HCEC 1CT (cell line): Measurements from ENCODE around the gene APCDD1.
A peak's percentile ranks its signal among the peaks of the same experiment; 100 is the strongest.
"Not testable (repeated sequence)": the region's sequence is repeated elsewhere in the genome, so short reads cannot be mapped to it uniquely, and the experiment has no call there.

ENCODE experiments used
- DNase-seq: peaks from one replicate; pipeline ENCODE4 v3.0.0-alpha.2; 2017

Gene APCDD1

GRCh38 chr18:10497206-10497749 lies 42.8 kb downstream of the APCDD1 start:
- DNase-seq = no peak

GRCh38 chr18:10499230-10499629 lies 44.8 kb downstream of the APCDD1 start:
- DNase-seq = no peak

DNA sequence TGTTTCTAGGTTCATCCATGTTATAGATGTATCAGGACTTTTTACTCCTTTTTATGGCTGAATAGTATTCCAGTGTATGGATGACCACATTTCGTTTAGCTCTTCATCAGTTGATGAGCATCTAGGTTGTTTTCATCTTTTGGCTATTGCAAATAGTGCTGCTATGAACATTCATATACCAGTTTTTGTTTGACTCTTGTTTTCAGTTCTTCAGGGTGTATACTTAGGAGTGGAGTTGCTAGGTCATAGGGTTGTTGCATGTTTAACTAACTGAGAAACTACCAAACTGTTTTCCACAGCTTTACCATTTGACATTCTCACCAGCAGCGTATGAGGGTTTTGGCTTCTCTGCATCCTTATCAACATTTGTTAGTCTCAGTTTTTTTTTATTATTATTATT lies 45.6 kb downstream of the APCDD1 start:
- DNase-seq = no peak

DNA sequence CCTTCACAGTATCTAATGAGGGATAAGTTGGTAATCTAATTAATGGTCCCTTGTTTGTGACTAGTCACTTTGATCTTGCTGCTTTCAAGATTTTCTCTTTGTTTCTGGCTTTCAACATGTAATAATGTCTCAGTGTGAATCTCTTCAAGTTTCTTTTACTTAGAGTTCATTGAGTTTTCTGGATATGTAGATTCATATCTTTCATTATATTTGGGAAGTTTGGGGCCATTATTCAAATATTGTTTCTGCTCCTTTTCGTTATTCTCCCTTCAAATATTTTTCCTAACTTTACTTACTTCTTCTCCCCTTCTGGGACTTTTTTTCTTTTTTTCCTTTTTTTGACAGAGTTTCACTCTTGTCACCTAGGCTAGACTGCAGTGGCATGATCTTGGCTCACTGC lies 50.3 kb downstream of the APCDD1 start:
- DNase-seq = no peak

DNA sequence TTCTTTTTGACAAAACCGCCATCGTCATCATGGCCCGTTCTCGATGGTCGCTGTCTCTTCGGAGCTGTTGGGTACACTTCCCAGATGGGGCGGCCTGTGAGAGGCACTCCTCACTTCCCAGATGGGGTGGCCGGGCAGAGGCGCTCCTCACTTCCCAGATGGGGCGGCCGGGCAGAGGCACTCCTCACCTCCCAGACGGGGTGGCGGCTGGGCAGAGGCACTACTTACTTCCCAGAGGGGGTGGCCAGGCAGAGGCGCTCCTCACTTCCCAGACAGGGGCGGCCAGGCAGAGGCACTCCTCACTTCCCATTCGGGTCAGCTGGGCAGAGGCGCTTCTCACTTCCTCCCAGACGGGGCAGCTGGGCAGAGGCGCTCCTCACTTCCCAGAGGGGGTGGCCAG lies 51.5 kb downstream of the APCDD1 start:
- DNase-seq = not testable (repeated sequence)

- DNase-seq = no peak
Observed at GRCh38 chr18:10508591-10508990, 54.2 kb downstream of the APCDD1 start.

DNA sequence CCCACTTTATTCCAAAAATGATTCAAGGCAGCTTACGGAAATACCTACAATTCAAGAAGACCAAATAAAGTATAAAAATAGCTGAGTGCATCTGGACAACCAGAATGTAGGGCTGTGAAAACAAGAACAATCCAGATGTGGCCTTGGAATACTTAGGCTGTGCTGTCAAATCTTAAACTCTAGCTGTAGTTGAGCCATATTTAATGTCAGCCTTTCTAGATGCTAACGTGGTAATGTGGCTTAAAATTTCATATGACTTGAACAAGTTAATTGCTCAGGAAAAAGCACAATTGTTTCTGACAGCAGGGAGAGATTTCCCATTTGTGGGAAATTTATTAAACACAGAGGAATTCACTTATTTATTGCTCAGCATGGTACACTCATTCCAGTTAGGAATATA lies 56.8 kb downstream of the APCDD1 start:
- DNase-seq = no peak

DNA sequence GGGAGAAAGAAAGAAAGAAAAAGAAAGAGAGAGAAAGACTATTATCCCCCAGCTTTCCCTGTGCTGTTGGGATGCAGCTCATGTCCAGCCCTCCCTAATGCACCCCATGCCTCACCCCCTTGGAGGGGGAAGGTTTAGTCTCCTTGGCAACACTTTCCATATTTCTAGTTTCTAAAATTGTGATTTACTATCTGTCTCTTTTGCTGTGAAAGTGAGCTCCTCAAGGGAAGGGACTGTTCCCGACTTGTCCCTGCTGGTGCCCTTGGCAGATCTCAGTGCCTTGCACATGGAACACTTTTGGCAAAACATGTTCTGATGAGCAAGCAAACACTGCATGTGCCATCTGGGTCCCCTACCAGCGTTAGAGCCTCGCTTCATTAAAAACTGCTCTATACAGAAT lies 59.6 kb downstream of the APCDD1 start:
- no peak for DNase-seq

- no peak for DNase-seq
Observed at GRCh38 chr18:10514601-10515000, 60.2 kb downstream of the APCDD1 start.

DNA sequence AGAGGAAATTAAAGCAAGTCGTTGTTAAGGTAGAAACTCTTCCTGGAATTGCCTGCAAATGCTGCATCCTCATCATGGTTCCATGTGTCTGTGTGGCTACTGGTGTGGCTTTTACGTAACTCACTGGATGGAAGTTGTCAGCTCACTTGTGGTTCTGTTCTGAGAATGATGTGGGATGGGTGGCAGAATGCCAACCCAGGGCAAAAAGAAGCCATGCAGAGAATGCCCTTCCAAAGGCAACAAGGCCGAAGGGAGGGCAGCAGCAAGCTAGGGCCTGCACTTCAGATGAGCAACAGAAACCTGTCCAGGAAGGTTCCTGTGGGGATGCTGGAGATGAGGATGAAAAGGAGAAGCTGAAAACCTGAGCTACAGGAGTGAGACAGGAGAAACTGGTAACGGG lies 61.0 kb downstream of the APCDD1 start:
- DNase-seq = no peak

DNA sequence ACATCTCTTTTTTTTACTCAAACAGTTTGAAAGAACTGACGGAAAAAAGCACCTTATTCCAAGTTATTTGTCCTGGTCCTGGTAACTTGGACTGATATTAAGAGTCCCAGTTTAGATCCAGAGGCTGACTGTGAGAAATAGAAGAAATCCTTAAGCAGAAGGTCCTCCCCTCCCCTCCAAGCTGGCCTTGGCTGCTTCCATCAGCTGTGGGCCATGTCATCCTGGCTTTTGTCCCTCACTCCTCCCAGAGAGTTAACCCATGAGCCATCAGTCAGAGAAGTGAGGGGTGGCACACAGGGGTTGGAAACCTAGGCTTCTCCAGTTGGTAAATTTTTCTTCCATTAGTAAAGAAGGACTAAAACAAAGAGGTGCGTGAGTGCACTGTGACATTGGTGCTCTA lies 61.6 kb downstream of the APCDD1 start:
- no peak for DNase-seq

DNA sequence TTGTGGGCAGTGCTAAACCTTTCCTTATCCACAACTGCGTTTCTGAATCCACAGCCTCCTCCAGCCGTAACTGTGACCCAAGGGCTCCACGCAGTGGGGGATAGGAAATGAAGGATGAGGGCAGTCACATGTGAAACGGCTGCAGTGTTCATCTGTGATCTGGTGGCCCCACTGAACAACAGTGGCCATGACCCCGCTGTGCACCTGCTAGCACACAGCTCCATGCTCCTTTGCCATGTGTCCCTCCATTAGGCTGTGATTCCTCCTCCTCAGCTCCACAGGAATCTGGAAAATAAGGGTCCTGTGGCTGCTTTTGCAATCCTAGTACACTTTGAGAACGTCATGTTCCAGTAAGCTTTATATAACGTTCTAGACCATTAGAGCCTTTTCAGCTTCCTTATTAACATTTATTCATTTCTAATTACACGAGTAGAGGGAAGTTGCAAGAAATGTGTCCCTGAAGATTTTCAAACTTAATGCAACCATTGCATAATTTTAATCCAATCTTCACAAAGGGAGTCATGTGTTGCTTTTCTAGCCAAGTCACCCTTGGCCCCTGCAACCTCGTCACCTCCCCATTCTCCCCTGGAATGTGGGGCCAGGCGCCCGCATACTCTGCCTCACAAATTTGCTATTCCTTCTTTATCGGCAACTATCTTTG lies 64.3 kb downstream of the APCDD1 start:
- peak; percentile 41 for DNase-seq

DNA sequence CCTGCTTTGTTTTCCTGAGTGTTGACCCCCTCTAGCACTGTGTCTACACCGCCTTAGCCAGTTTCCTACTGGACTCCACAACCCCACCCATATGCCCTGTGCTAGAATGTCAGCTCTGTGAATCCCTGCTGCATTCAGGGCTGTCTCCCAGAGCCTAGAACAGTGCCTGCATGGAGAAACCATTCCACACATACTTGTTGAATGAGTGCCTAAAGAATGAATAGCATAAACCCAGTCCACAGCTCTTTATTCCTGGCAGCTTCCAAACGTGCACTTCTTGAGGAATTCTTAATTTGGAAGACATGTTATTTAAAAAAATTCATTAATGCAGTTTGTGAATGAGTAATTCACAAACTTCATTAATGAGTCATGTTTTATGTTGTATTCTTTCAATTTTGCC lies 64.9 kb downstream of the APCDD1 start:
- peak; percentile 46 for DNase-seq

GRCh38 chr18:10519999-10520935 lies 65.8 kb downstream of the APCDD1 start:
- peak; percentile 89 for DNase-seq

GRCh38 chr18:10521566-10521965 lies 67.1 kb downstream of the APCDD1 start:
- no peak for DNase-seq

DNA sequence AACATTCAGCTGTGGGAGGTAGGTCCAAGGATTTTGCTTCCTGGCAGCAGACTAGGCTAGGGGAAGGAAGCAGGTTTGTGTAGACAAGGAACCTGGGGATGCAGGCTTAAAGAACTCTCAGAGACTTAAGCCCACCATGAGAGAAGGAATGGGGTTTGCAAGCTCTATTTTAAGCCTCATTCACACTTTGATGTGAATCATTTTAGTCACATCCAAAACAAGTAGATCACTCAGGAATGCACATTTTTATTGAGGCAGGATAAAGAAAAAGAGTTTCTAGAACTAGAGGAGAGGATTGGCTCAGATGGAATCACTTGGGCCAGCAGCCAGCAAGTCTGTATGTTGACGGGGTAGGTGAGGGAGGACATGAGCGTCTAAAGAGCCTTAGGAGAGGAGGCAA lies 68.1 kb downstream of the APCDD1 start:
- no peak for DNase-seq

- DNase-seq = no peak
Observed at GRCh38 chr18:10523544-10523943, 69.1 kb downstream of the APCDD1 start.

DNA sequence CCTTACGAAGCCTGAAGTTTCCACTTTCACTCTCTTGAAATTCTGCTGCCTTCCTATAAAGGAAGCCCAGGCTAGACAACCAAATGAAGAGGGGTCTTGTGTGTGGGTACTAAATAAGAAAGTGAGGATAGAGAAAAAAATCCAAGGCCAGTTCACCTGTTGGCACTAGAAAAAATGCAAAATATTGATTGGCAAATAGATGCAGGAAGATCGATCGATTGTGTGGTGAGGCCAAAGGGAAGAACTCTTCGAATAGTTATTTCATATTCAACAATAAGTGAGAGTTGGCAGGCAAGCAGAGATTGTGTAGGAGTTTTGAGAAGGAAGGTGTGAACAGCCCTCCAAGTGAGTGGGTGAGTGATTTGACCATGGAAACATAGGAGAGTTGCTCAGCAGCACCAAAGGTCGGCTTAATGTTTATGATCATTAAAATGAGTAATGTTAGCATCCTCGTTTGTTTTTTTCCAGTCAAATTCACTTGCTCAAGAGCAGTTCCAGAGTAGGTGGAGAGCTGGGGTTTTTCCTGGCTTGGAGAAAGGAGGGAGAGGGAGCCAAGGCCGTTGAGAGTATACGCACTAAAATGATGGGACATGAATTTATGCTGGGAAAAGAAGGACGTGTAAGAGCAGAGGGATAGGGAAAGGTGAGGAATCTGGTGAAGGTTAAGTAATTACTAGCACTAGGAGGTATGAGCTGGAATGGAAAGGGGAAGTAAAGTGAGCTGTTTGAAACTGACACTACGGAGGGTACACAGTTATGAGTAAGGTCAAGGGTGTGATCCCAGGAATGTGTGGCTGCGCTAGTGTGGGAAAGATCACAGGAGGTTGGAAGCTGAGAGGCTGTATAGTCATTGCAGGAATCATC lies 70.3 kb downstream of the APCDD1 start:
- peak; percentile 93 for DNase-seq

DNA sequence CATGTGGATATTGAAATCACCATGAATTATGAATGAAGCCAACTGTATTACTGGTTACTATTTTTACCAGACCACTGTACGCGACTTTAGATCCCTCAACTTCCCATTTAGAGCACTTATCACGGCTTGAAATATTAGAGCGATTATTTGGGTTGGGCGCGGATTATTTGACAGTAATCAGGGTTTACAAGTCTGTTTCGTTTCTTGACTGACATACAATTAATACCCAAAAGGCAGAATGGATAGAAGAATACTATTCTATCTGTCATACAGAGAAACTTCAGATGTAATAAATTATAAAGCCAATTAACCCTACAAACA lies 70.9 kb downstream of the APCDD1 start:
- no peak for DNase-seq

DNA sequence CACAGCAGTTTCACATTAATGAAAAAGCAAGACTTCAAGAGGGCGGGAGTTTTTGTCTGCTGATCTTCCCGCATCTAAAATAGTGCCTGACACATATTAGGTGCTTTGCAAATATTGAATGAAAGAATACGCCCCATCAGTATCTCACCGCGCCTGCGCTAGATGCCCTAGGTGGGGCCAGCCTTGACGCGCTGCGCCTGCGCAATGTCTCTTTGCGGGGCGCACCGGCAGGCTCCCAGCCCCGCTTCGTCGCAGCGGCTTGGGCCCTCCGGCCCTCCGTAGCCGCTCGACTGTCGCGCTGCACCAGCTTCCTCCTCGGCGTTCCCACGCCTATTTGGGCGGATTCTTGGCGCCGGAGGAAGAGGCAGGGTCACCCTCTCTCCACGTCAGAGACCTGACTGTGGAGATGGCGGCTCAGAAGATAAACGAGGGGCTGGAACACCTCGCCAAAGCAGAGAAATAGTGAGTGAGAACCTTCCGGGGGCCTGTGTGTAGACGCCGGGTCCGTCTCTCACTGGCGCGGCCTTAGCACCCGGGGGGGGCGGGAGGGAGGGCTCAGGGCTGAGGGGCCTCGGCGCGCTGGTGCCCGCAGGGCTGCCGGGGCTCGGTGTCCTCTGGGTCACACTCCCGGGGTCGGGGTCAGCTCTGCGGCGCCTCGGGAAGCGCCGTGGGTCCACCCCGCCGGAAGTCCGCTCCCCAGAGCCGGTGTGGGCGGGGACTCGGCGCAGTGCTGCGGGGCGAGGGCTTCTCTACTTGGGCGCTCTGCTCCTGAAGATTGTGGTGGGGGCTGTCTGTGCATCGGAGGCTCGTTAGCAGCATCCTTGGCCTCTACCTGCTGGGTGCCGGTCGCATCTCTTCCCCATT lies 71.5 kb downstream of the APCDD1 start, which contains the start of gene NAPG:
Gene NAPG (plus strand): TSS at position 331 of the 864 bp plus-strand sequence. CDS start 76 bp downstream, at position 407.
- peak; percentile 92 for DNase-seq

- DNase-seq = no peak
Observed at GRCh38 chr18:10526561-10526949, 72.1 kb downstream of the APCDD1 start.

GRCh38 chr18:10528439-10528838 lies 74.0 kb downstream of the APCDD1 start:
- DNase-seq = no peak
